OCI-LY3 (cell line): Measurements from ENCODE around the gene PID1.

Experiments used
- H2AFZ ChIP-seq: fragments of 200-600, 300-600 bp; shearing (Covaris generic); 2 replicates; pipeline ENCODE4 v1.6.0; 2014; ENCODE audit warnings: antibody characterized with exemption, low read depth, low read length
- H3K27ac ChIP-seq: fragments of 200-600, 300-600 bp; sonication (generic); 2 replicates; pipeline ENCODE4 v1.5.1; 2014; ENCODE audit warnings: mild to moderate bottlenecking, low read length, moderate library complexity, mixed read lengths
- H3K27me3 ChIP-seq: fragments of 200-600, 300-600 bp; sonication (generic); 2 replicates; pipeline ENCODE4 v1.6.1; 2014; ENCODE audit warnings: low read depth, low read length, mixed read lengths
- H3K36me3 ChIP-seq: fragments of 200-600, 300-600 bp; sonication (generic); replicated peaks from 2 replicates; pipeline ENCODE3; 2014; ENCODE audit warnings: low read depth, low read length, mixed read lengths
- H3K4me1 ChIP-seq: fragments of 300-600, 200-600 bp; sonication (generic); 2 replicates; pipeline ENCODE4 v1.6.1; 2014; ENCODE audit warnings: low read length, mixed read lengths
- H3K4me2 ChIP-seq: fragments of 200-600, 300-600 bp; sonication (generic); 2 replicates; pipeline ENCODE4 v1.6.1; 2014; ENCODE audit warnings: low read length, mixed read lengths
- H3K4me3 ChIP-seq: fragments of 300-600, 200-600 bp; sonication (generic); 2 replicates; pipeline ENCODE4 v1.5.1; 2014; ENCODE audit warnings: antibody characterized with exemption, mild to moderate bottlenecking, low read length, moderate library complexity
- H3K79me2 ChIP-seq: fragments of 300-600, 200-600 bp; shearing (Covaris generic); 2 replicates; pipeline ENCODE4 v1.6.1; 2014; ENCODE audit warnings: mild to moderate bottlenecking, low read length, mixed read lengths
- H3K9ac ChIP-seq: fragments of 300-600, 200-600 bp; shearing (Covaris generic); 2 replicates; pipeline ENCODE4 v1.6.0; 2014; ENCODE audit warnings: mild to moderate bottlenecking, low read length, moderate library complexity
- H3K9me3 ChIP-seq: fragments of 200-600, 300-600 bp; shearing (Covaris generic); 2 replicates; pipeline ENCODE4 v1.6.1; 2014; ENCODE audit warnings: low read length, mixed read lengths; ENCODE audit not compliant: insufficient read depth
- H4K20me1 ChIP-seq: fragments of 200-600, 300-600 bp; sonication (generic); 2 replicates; pipeline ENCODE4 v1.6.1; 2016; ENCODE audit warnings: low read length, mixed read lengths; ENCODE audit not compliant: insufficient read depth
- CTCF ChIP-seq: fragments of 200-600, 300-600 bp; sonication (generic); IDR thresholded peaks from 2 replicates; pipeline ENCODE4 v1.5.1; 2014; ENCODE audit warnings: antibody characterized with exemption, low read length, low read depth
- EZH2phosphoT487 ChIP-seq: fragments of 200-600 bp; shearing (Covaris generic); IDR thresholded peaks from 2 replicates; pipeline ENCODE4 v1.6.1; 2018; ENCODE audit warnings: antibody characterized with exemption, mixed run types, low read depth

Gene PID1

GRCh38 chr2:229240984-229241491 is 30.0 kb downstream of the PID1 start:
- H3K9ac ChIP-seq, result no peak overlapping the region
- no peaks in the 10 kb centered on the region for H3K27me3 ChIP-seq
- no peak overlapping the region for H3K4me3 ChIP-seq
- no peak overlapping the region for H2AFZ ChIP-seq
- H3K9me3 ChIP-seq, result no peaks in the 10 kb centered on the region
- TF ChIP-seq EZH2phosphoT487, result no peak
- no peak for TF ChIP-seq CTCF
- H3K4me2 ChIP-seq, result no peak overlapping the region
- H4K20me1 ChIP-seq, result no peaks in the 10 kb centered on the region
- no peaks in the 10 kb centered on the region for H3K79me2 ChIP-seq
- H3K36me3 ChIP-seq, result peaks cover 6% of the 10 kb centered on the region
- H3K27ac ChIP-seq, result no peak overlapping the region
- no peaks in the 10 kb centered on the region for H3K4me1 ChIP-seq

GRCh38 chr2:229239021-229239420 is 32.1 kb downstream of the PID1 start:
- H2AFZ ChIP-seq, result no peak overlapping the region
- H3K27ac ChIP-seq, result no peak overlapping the region
- H3K9me3 ChIP-seq, result no peaks in the 10 kb centered on the region
- H3K27me3 ChIP-seq, result no peaks in the 10 kb centered on the region
- H3K4me2 ChIP-seq, result no peak overlapping the region
- no peak for TF ChIP-seq EZH2phosphoT487
- TF ChIP-seq CTCF, result no peak
- H3K4me1 ChIP-seq, result no peaks in the 10 kb centered on the region
- H3K4me3 ChIP-seq, result no peak overlapping the region
- peaks cover 6% of the 10 kb centered on the region for H3K36me3 ChIP-seq
- no peak overlapping the region for H3K9ac ChIP-seq
- no peaks in the 10 kb centered on the region for H4K20me1 ChIP-seq
- H3K79me2 ChIP-seq, result no peaks in the 10 kb centered on the region

- TF ChIP-seq CTCF, result no peak
- TF ChIP-seq EZH2phosphoT487, result no peak
- Histone ChIP-seq H3K4me1 (no peaks in the 10 kb centered on the region), H3K27ac (no peak overlapping the region), H3K4me3 (no peak overlapping the region), H4K20me1 (no peaks in the 10 kb centered on the region), H3K36me3 (peaks cover 6% of the 10 kb centered on the region), H3K9ac (no peak overlapping the region), H3K79me2 (no peaks in the 10 kb centered on the region), H2AFZ (no peak overlapping the region), H3K9me3 (no peaks in the 10 kb centered on the region), H3K27me3 (no peaks in the 10 kb centered on the region), H3K4me2 (no peak overlapping the region)
Observed at GRCh38 chr2:229237270-229237669, 33.8 kb downstream of the PID1 start.

GRCh38 chr2:229235131-229235914 is 35.8 kb downstream of the PID1 start:
- H3K4me2 ChIP-seq, result no peak overlapping the region
- no peaks in the 10 kb centered on the region for H3K9me3 ChIP-seq
- H3K79me2 ChIP-seq, result no peaks in the 10 kb centered on the region
- no peaks in the 10 kb centered on the region for H3K4me1 ChIP-seq
- no peaks in the 10 kb centered on the region for H3K36me3 ChIP-seq
- no peak overlapping the region for H2AFZ ChIP-seq
- H3K27ac ChIP-seq, result no peak overlapping the region
- no peak overlapping the region for H3K4me3 ChIP-seq
- H3K27me3 ChIP-seq, result no peaks in the 10 kb centered on the region
- H4K20me1 ChIP-seq, result no peaks in the 10 kb centered on the region
- no peak overlapping the region for H3K9ac ChIP-seq
- no peak for TF ChIP-seq CTCF
- TF ChIP-seq EZH2phosphoT487, result no peak
